ENCODE results near the gene SCNN1A. TPM values are rescaled to one million over a fixed set of nuclear protein-coding genes. Genes with fewer than 3 reads are reported as not detected.

Gene SCNN1A
- 0.61 TPM for total RNA-seq
- polyA plus RNA-seq = 28.9 TPM
- long read RNA-seq, donor 1 = 0 reads
- long read RNA-seq, donor 2 = 0 reads
- long read RNA-seq, donor 3 = 0 reads
- long read RNA-seq, donor 4, partial matches to known transcripts = 147 of 147 reads
- long read RNA-seq, donor 4, other reads (novel, unspliced or antisense) = 0 of 147 reads
- long read RNA-seq, donor 5, partial matches to known transcripts = 0 of 2 reads
- long read RNA-seq, donor 5, other reads (novel, unspliced or antisense) = 0 of 2 reads
- long read RNA-seq, donor 6, partial matches to known transcripts = 14 of 14 reads
- long read RNA-seq, donor 6, other reads (novel, unspliced or antisense) = 0 of 14 reads
- long read RNA-seq, donor 7, partial matches to known transcripts = 0 of 1 reads
- long read RNA-seq, donor 7, other reads (novel, unspliced or antisense) = 0 of 1 reads
- long read RNA-seq, donor 8 = 0 reads
- long read RNA-seq, donor 9 = 0 reads
- long read RNA-seq, donor 10 = 0 reads

- no peaks in the 10 kb centered on the region for H3K9me3 ChIP-seq (ENCODE audit: control insufficient read depth in 2 of 2, insufficient read depth in 1 of 2, low read length in 1 of 2)
- no peak for DNase-seq (ENCODE audit: low read depth in 6 of 9, low spot score in 9 of 9)
Measured at GRCh38 chr12:6375269-6376078, at the start of gene SCNN1A. SCNN1A (minus strand) TSS chr12:6375563; CDS start chr12:6374783, 780 bp downstream.

GRCh38 chr12:6424866-6425265 lies 49.5 kb upstream of the SCNN1A start:
- H3K27me3 ChIP-seq (ENCODE audit: control insufficient read depth in 2 of 2, insufficient read depth in 1 of 2, low read length in 1 of 2) = no peaks in the 10 kb centered on the region
- no peak overlapping the region for H3K4me3 ChIP-seq (ENCODE audit: low read length in 2 of 2)
- 96% methylated on average over 8 of the region's 8 CpGs for WGBS
- H3K9me3 ChIP-seq (ENCODE audit: control insufficient read depth in 2 of 2, insufficient read depth in 1 of 2, low read length in 1 of 2) = no peaks in the 10 kb centered on the region
- no peak for DNase-seq (ENCODE audit: low read depth in 6 of 9, low spot score in 9 of 9)
- H3K4me1 ChIP-seq (ENCODE audit: control insufficient read depth in 2 of 2, insufficient read depth in 2 of 2, low read length in 2 of 2) = peaks cover 24 to 41% of the 10 kb centered on the region in 2 donors
- no peaks in the 10 kb centered on the region for H3K36me3 ChIP-seq (ENCODE audit: control insufficient read depth in 2 of 2, insufficient read depth in 2 of 2, low read length in 1 of 2)
- no peak overlapping the region for H3K27ac ChIP-seq (ENCODE audit: low read depth in 1 of 2, low read length in 1 of 2)

More at GRCh38 chr12:6375269-6376078, at the start of gene SCNN1A:
- Histone ChIP-seq H3K27me3 (ENCODE audit: control insufficient read depth in 2 of 2, insufficient read depth in 1 of 2, low read length in 1 of 2) (peaks cover 0 to 6% of the 10 kb centered on the region in 2 donors), H3K4me3 (ENCODE audit: low read length in 2 of 2) (no peak within 1 kb of the TSS), H3K36me3 (ENCODE audit: control insufficient read depth in 2 of 2, insufficient read depth in 2 of 2, low read length in 1 of 2) (no peaks in the 10 kb centered on the region), H3K4me1 (ENCODE audit: control insufficient read depth in 2 of 2, insufficient read depth in 2 of 2, low read length in 2 of 2) (peaks cover 17 to 41% of the 10 kb centered on the region in 2 donors), H3K27ac (ENCODE audit: low read depth in 1 of 2, low read length in 1 of 2) (peak within 1 kb of the TSS in 1 of 2 donors; percentile 85)
- 93% methylated on average over 15 of the region's 15 CpGs for WGBS

DNA sequence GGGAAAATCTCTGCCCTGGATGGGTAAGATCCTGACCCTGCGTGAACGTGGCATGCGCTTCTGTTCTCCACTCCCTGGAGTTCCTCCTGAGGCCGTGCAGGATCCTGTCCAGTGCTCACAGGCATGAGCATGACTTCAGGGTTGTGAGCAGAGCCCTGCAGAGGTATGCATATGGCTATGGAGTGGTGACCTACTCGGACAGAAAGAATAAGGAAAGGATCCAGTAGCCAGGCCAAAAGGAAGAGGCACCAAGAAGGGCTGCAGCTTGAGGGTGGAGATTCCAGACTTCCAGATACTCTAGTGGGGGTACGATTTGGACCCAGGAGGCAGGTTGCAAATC lies 48.6 kb upstream of the SCNN1A start:
- WGBS = 79% methylated on average over 6 of the region's 6 CpGs
- Histone ChIP-seq H3K4me1 (ENCODE audit: control insufficient read depth in 2 of 2, insufficient read depth in 2 of 2, low read length in 2 of 2) (peaks cover 24 to 41% of the 10 kb centered on the region in 2 donors), H3K9me3 (ENCODE audit: control insufficient read depth in 2 of 2, insufficient read depth in 1 of 2, low read length in 1 of 2) (no peaks in the 10 kb centered on the region), H3K27ac (ENCODE audit: low read depth in 1 of 2, low read length in 1 of 2) (peak overlapping the region in 1 of 2 donors; percentile 65), H3K4me3 (ENCODE audit: low read length in 2 of 2) (no peak overlapping the region), H3K27me3 (ENCODE audit: control insufficient read depth in 2 of 2, insufficient read depth in 1 of 2, low read length in 1 of 2) (no peaks in the 10 kb centered on the region), H3K36me3 (ENCODE audit: control insufficient read depth in 2 of 2, insufficient read depth in 2 of 2, low read length in 1 of 2) (no peaks in the 10 kb centered on the region)
- DNase-seq (ENCODE audit: low read depth in 6 of 9, low spot score in 9 of 9) = no peak

DNA sequence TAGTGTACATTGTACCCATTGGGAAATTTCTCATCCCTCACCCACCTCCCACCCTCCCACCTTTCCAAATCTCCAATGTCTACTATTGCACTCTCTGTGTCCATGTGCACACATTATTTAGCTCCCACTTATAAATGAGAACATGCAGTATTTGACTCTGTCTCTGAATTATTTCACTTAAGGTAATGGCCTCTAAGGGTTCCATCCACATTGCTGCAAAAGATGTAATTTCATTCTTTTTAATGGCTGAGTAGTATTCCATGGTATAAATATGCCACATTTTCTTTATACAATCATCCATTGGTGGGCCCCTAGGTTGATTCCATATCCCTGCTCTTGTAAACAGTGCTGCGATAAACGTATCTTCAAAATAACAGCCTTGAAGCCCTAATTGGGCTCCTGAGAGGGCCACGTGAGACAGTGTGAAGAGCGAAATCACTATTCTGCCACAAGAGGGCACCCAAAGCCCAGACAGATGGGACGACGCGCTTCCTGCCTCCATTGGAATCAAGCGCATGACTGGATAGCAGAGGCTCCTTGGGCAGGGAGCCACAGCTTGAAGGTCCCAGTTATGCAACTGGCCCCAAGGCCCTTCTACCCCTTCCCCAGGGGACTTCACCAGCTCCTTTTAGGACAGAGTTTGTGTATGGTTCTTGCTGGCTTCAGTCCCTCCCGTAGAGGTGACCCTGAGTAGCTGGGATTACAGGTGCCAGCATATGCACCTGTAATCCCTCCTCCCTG lies 48.1 kb upstream of the SCNN1A start:
- no peak overlapping the region for H3K4me3 ChIP-seq (ENCODE audit: low read length in 2 of 2)
- H3K4me1 ChIP-seq (ENCODE audit: control insufficient read depth in 2 of 2, insufficient read depth in 2 of 2, low read length in 2 of 2) = peaks cover 24 to 41% of the 10 kb centered on the region in 2 donors
- peak overlapping the region in 1 of 2 donors; percentile 65 for H3K27ac ChIP-seq (ENCODE audit: low read depth in 1 of 2, low read length in 1 of 2)
- no peaks in the 10 kb centered on the region for H3K27me3 ChIP-seq (ENCODE audit: control insufficient read depth in 2 of 2, insufficient read depth in 1 of 2, low read length in 1 of 2)
- no peaks in the 10 kb centered on the region for H3K9me3 ChIP-seq (ENCODE audit: control insufficient read depth in 2 of 2, insufficient read depth in 1 of 2, low read length in 1 of 2)
- 11% methylated on average over 9 of the region's 9 CpGs for WGBS
- no peaks in the 10 kb centered on the region for H3K36me3 ChIP-seq (ENCODE audit: control insufficient read depth in 2 of 2, insufficient read depth in 2 of 2, low read length in 1 of 2)
- peak; percentile 65 to 97 (median 87) for DNase-seq (ENCODE audit: low read depth in 6 of 9, low spot score in 9 of 9)

- Histone ChIP-seq H3K4me1 (ENCODE audit: control insufficient read depth in 2 of 2, insufficient read depth in 2 of 2, low read length in 2 of 2) (peaks cover 6 to 14% of the 10 kb centered on the region in 2 donors), H3K9me3 (ENCODE audit: control insufficient read depth in 2 of 2, insufficient read depth in 1 of 2, low read length in 1 of 2) (no peaks in the 10 kb centered on the region), H3K4me3 (ENCODE audit: low read length in 2 of 2) (no peak overlapping the region), H3K27ac (ENCODE audit: low read depth in 1 of 2, low read length in 1 of 2) (no peak overlapping the region), H3K36me3 (ENCODE audit: control insufficient read depth in 2 of 2, insufficient read depth in 2 of 2, low read length in 1 of 2) (no peaks in the 10 kb centered on the region), H3K27me3 (ENCODE audit: control insufficient read depth in 2 of 2, insufficient read depth in 1 of 2, low read length in 1 of 2) (no peaks in the 10 kb centered on the region)
- WGBS = 91% methylated on average over 4 of the region's 4 CpGs
- no peak for DNase-seq (ENCODE audit: low read depth in 6 of 9, low spot score in 9 of 9)
Measured at GRCh38 chr12:6420364-6420763, 45.0 kb upstream of the SCNN1A start.

DNA sequence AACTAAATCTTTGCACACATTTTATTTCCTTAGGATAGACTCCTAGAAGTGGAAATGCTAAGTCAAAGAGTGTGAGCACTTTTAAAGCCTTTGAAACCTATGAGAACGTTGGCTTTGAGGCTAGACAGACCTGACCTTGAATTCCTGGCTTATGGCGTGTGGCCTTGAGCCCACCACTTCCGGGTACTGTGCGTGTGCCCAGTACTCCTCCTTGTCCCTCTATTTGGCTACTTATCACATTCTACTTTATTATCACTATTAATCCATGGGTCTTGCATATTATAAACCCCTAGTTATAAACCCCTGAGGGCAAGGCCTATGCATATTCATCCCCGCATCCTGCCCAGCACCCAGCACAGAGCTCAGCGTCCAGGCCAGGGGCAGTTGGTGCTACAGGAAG lies 43.4 kb upstream of the SCNN1A start:
- no peak for DNase-seq (ENCODE audit: low read depth in 6 of 9, low spot score in 9 of 9)
- Histone ChIP-seq H3K4me1 (ENCODE audit: control insufficient read depth in 2 of 2, insufficient read depth in 2 of 2, low read length in 2 of 2) (peaks cover 2 to 5% of the 10 kb centered on the region in 2 donors), H3K4me3 (ENCODE audit: low read length in 2 of 2) (no peak overlapping the region), H3K36me3 (ENCODE audit: control insufficient read depth in 2 of 2, insufficient read depth in 2 of 2, low read length in 1 of 2) (no peaks in the 10 kb centered on the region), H3K27ac (ENCODE audit: low read depth in 1 of 2, low read length in 1 of 2) (no peak overlapping the region), H3K27me3 (ENCODE audit: control insufficient read depth in 2 of 2, insufficient read depth in 1 of 2, low read length in 1 of 2) (no peaks in the 10 kb centered on the region), H3K9me3 (ENCODE audit: control insufficient read depth in 2 of 2, insufficient read depth in 1 of 2, low read length in 1 of 2) (no peaks in the 10 kb centered on the region)
- 95% methylated on average over 6 of the region's 6 CpGs for WGBS

DNA sequence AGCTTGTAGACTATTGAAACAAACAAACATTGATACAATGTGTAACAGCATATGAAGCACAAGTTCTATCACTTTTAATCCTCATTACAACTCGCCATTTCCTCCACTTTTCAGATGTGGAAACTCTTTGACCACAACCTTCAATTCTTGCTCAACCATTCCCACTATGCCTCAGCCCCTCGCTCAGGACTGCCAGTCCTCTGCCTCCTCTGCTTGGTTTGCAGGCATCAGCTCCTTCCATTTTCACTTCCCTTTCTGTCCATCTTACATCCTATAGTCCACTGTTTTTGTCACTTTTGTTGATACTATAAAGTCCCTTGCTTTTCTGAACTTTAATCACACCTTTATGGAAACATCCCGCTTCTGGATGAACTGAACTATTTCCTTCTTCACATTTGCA lies 41.2 kb upstream of the SCNN1A start:
- no peaks in the 10 kb centered on the region for H3K27me3 ChIP-seq (ENCODE audit: control insufficient read depth in 2 of 2, insufficient read depth in 1 of 2, low read length in 1 of 2)
- no peak for DNase-seq (ENCODE audit: low read depth in 6 of 9, low spot score in 9 of 9)
- no peaks in the 10 kb centered on the region for H3K9me3 ChIP-seq (ENCODE audit: control insufficient read depth in 2 of 2, insufficient read depth in 1 of 2, low read length in 1 of 2)
- H3K36me3 ChIP-seq (ENCODE audit: control insufficient read depth in 2 of 2, insufficient read depth in 2 of 2, low read length in 1 of 2) = no peaks in the 10 kb centered on the region
- no peak overlapping the region for H3K4me3 ChIP-seq (ENCODE audit: low read length in 2 of 2)
- WGBS = 52% methylated on average over 3 of the region's 3 CpGs
- H3K27ac ChIP-seq (ENCODE audit: low read depth in 1 of 2, low read length in 1 of 2) = no peak overlapping the region
- H3K4me1 ChIP-seq (ENCODE audit: control insufficient read depth in 2 of 2, insufficient read depth in 2 of 2, low read length in 2 of 2) = no peaks in the 10 kb centered on the region

- DNase-seq (ENCODE audit: low read depth in 6 of 9, low spot score in 9 of 9) = no peak
- no peaks in the 10 kb centered on the region for H3K36me3 ChIP-seq (ENCODE audit: control insufficient read depth in 2 of 2, insufficient read depth in 2 of 2, low read length in 1 of 2)
- 98% methylated on average over 10 of the region's 10 CpGs for WGBS
Measured at GRCh38 chr12:6407236-6407954, 32.0 kb upstream of the SCNN1A start.

More at GRCh38 chr12:6407236-6407954, 32.0 kb upstream of the SCNN1A start:
- Histone ChIP-seq H3K9me3 (ENCODE audit: control insufficient read depth in 2 of 2, insufficient read depth in 1 of 2, low read length in 1 of 2) (no peaks in the 10 kb centered on the region), H3K27me3 (ENCODE audit: control insufficient read depth in 2 of 2, insufficient read depth in 1 of 2, low read length in 1 of 2) (no peaks in the 10 kb centered on the region), H3K4me3 (ENCODE audit: low read length in 2 of 2) (no peak overlapping the region), H3K27ac (ENCODE audit: low read depth in 1 of 2, low read length in 1 of 2) (no peak overlapping the region), H3K4me1 (ENCODE audit: control insufficient read depth in 2 of 2, insufficient read depth in 2 of 2, low read length in 2 of 2) (no peaks in the 10 kb centered on the region)
